ENCODE data around the gene PCNX4.
"Not testable (repeated sequence)": the region's sequence is repeated elsewhere in the genome, so short reads cannot be mapped to it uniquely, and the experiment has no call there.

The PCNX4 gene

GRCh38 chr14:60099855-60100254 lies 8.1 kb downstream of the PCNX4 start:
- not testable (repeated sequence) for H3K18ac ChIP-seq (ENCODE audit: low read length); H3K27ac ChIP-seq (replicated peaks; ENCODE audit: low read length); H3K14ac ChIP-seq (ENCODE audit: low read length); H4K8ac ChIP-seq (ENCODE audit: low read depth, low read length); H3K4me3 ChIP-seq (ENCODE audit: low read length in 2 of 2); H3K9ac ChIP-seq (ENCODE audit: low read depth, low read length, poor library complexity); H3K4ac ChIP-seq (ENCODE audit: low read length); H2BK5ac ChIP-seq (ENCODE audit: low read length); H2BK15ac ChIP-seq (ENCODE audit: low read length); H2BK120ac ChIP-seq (ENCODE audit: low read depth, low read length); H3K4me2 ChIP-seq (ENCODE audit: insufficient read depth, low read length, poor library complexity, severe bottlenecking); DNase-seq (ENCODE audit: low spot score); H3K27me3 ChIP-seq (ENCODE audit: control insufficient read depth in 3 of 3, insufficient read depth in 3 of 3, low read depth in 1 of 3, low read length in 3 of 3); H4K91ac ChIP-seq (ENCODE audit: low read depth, low read length, poor library complexity); H3K79me1 ChIP-seq (ENCODE audit: low read depth, low read length); H2AK5ac ChIP-seq (ENCODE audit: low read depth, low read length); H2AFZ ChIP-seq (ENCODE audit: low read length); H3K23ac ChIP-seq (ENCODE audit: low read depth, low read length, poor library complexity); H2BK12ac ChIP-seq (ENCODE audit: low read length); H3K4me1 ChIP-seq (ENCODE audit: control insufficient read depth in 2 of 2, insufficient read depth in 1 of 2, low read depth in 1 of 2, low read length in 2 of 2)
- no CpG with 5 or more reads among the region's 7 CpGs for WGBS, 2 donors (ENCODE audit: extremely low coverage in 2 of 2, insufficient read length in 2 of 2, insufficient replicate concordance in 1 of 2)
- H3K9me3 ChIP-seq (replicated peaks in 1 of 2; ENCODE audit: control insufficient read depth in 2 of 2, insufficient read depth in 1 of 2, low read depth in 1 of 2, low read length in 2 of 2) = peaks cover 0 to 19% of the 10 kb centered on the region in 2 donors
- H3K36me3 ChIP-seq (replicated peaks in 1 of 2; ENCODE audit: control insufficient read depth in 2 of 2, insufficient read depth in 2 of 2, low read length in 2 of 2) = peaks cover 2 to 39% of the 10 kb centered on the region in 2 donors

GRCh38 chr14:60101786-60102185 lies 10.1 kb downstream of the PCNX4 start:
- H2BK12ac ChIP-seq (ENCODE audit: low read length) = no peak overlapping the region
- no peak overlapping the region for H3K4ac ChIP-seq (ENCODE audit: low read length)
- no peak overlapping the region for H2BK120ac ChIP-seq (ENCODE audit: low read depth, low read length)
- WGBS, 2 donors (ENCODE audit: extremely low coverage in 2 of 2, insufficient read length in 2 of 2, insufficient replicate concordance in 1 of 2) = no CpG with 5 or more reads among the region's 1 CpG
- no peak overlapping the region for H3K18ac ChIP-seq (ENCODE audit: low read length)
- DNase-seq (ENCODE audit: low spot score) = no peak
- H3K23ac ChIP-seq (ENCODE audit: low read depth, low read length, poor library complexity) = no peak overlapping the region
- no peak overlapping the region for H2AK5ac ChIP-seq (ENCODE audit: low read depth, low read length)
- H2BK15ac ChIP-seq (ENCODE audit: low read length) = no peak overlapping the region
- H2AFZ ChIP-seq (ENCODE audit: low read length) = no peak overlapping the region
- H3K4me2 ChIP-seq (ENCODE audit: insufficient read depth, low read length, poor library complexity, severe bottlenecking) = no peak overlapping the region
- peaks cover 0 to 17% of the 10 kb centered on the region in 2 donors for H3K9me3 ChIP-seq (replicated peaks in 1 of 2; ENCODE audit: control insufficient read depth in 2 of 2, insufficient read depth in 1 of 2, low read depth in 1 of 2, low read length in 2 of 2)
- H4K91ac ChIP-seq (ENCODE audit: low read depth, low read length, poor library complexity) = no peak overlapping the region
- H3K4me1 ChIP-seq (ENCODE audit: control insufficient read depth in 2 of 2, insufficient read depth in 1 of 2, low read depth in 1 of 2, low read length in 2 of 2) = no peaks in the 10 kb centered on the region
- no peak overlapping the region for H3K14ac ChIP-seq (ENCODE audit: low read length)
- peaks cover 2 to 32% of the 10 kb centered on the region in 2 donors for H3K36me3 ChIP-seq (replicated peaks in 1 of 2; ENCODE audit: control insufficient read depth in 2 of 2, insufficient read depth in 2 of 2, low read length in 2 of 2)
- H2BK5ac ChIP-seq (ENCODE audit: low read length) = no peak overlapping the region
- H4K8ac ChIP-seq (ENCODE audit: low read depth, low read length) = no peak overlapping the region
- H3K27me3 ChIP-seq (ENCODE audit: control insufficient read depth in 3 of 3, insufficient read depth in 3 of 3, low read depth in 1 of 3, low read length in 3 of 3) = no peaks in the 10 kb centered on the region
- H3K4me3 ChIP-seq (ENCODE audit: low read length in 2 of 2) = no peak overlapping the region
- no peaks in the 10 kb centered on the region for H3K79me1 ChIP-seq (ENCODE audit: low read depth, low read length)
- no peak overlapping the region for H3K9ac ChIP-seq (ENCODE audit: low read depth, low read length, poor library complexity)
- no peak overlapping the region for H3K27ac ChIP-seq (replicated peaks; ENCODE audit: low read length)

- no peak for DNase-seq (ENCODE audit: low spot score)
- no peak overlapping the region for H3K9ac ChIP-seq (ENCODE audit: low read depth, low read length, poor library complexity)
- no peaks in the 10 kb centered on the region for H3K4me1 ChIP-seq (ENCODE audit: control insufficient read depth in 2 of 2, insufficient read depth in 1 of 2, low read depth in 1 of 2, low read length in 2 of 2)
- no peak overlapping the region for H2AFZ ChIP-seq (ENCODE audit: low read length)
- H3K4me3 ChIP-seq (ENCODE audit: low read length in 2 of 2) = no peak overlapping the region
- no peak overlapping the region for H3K4me2 ChIP-seq (ENCODE audit: insufficient read depth, low read length, poor library complexity, severe bottlenecking)
- no peak overlapping the region for H3K18ac ChIP-seq (ENCODE audit: low read length)
- no peak overlapping the region for H2AK5ac ChIP-seq (ENCODE audit: low read depth, low read length)
- H4K91ac ChIP-seq (ENCODE audit: low read depth, low read length, poor library complexity) = no peak overlapping the region
- no peak overlapping the region for H2BK5ac ChIP-seq (ENCODE audit: low read length)
- H2BK12ac ChIP-seq (ENCODE audit: low read length) = no peak overlapping the region
- peaks cover 0 to 29% of the 10 kb centered on the region in 2 donors for H3K36me3 ChIP-seq (replicated peaks in 1 of 2; ENCODE audit: control insufficient read depth in 2 of 2, insufficient read depth in 2 of 2, low read length in 2 of 2)
- no CpG with 5 or more reads among the region's 2 CpGs for WGBS, 2 donors (ENCODE audit: extremely low coverage in 2 of 2, insufficient read length in 2 of 2, insufficient replicate concordance in 1 of 2)
- no peak overlapping the region for H3K14ac ChIP-seq (ENCODE audit: low read length)
- H2BK120ac ChIP-seq (ENCODE audit: low read depth, low read length) = no peak overlapping the region
- H3K9me3 ChIP-seq (replicated peaks in 1 of 2; ENCODE audit: control insufficient read depth in 2 of 2, insufficient read depth in 1 of 2, low read depth in 1 of 2, low read length in 2 of 2) = peaks cover 0 to 13% of the 10 kb centered on the region in 2 donors
- H3K27ac ChIP-seq (replicated peaks; ENCODE audit: low read length) = no peak overlapping the region
- no peaks in the 10 kb centered on the region for H3K79me1 ChIP-seq (ENCODE audit: low read depth, low read length)
- no peak overlapping the region for H3K23ac ChIP-seq (ENCODE audit: low read depth, low read length, poor library complexity)
- H2BK15ac ChIP-seq (ENCODE audit: low read length) = no peak overlapping the region
- no peak overlapping the region for H4K8ac ChIP-seq (ENCODE audit: low read depth, low read length)
- H3K4ac ChIP-seq (ENCODE audit: low read length) = no peak overlapping the region
- no peaks in the 10 kb centered on the region for H3K27me3 ChIP-seq (ENCODE audit: control insufficient read depth in 3 of 3, insufficient read depth in 3 of 3, low read depth in 1 of 3, low read length in 3 of 3)
These were observed 10.7 kb downstream of the PCNX4 start for GRCh38 chr14:60102389-60102788.

GRCh38 chr14:60106339-60106738 lies 14.6 kb downstream of the PCNX4 start:
- H2BK15ac ChIP-seq (ENCODE audit: low read length) = no peak overlapping the region
- H3K14ac ChIP-seq (ENCODE audit: low read length) = no peak overlapping the region
- H2BK120ac ChIP-seq (ENCODE audit: low read depth, low read length) = no peak overlapping the region
- H3K4me1 ChIP-seq (ENCODE audit: control insufficient read depth in 2 of 2, insufficient read depth in 1 of 2, low read depth in 1 of 2, low read length in 2 of 2) = no peaks in the 10 kb centered on the region
- no peak overlapping the region for H3K4me2 ChIP-seq (ENCODE audit: insufficient read depth, low read length, poor library complexity, severe bottlenecking)
- H3K18ac ChIP-seq (ENCODE audit: low read length) = no peak overlapping the region
- peaks cover 0 to 25% of the 10 kb centered on the region in 2 donors for H3K9me3 ChIP-seq (replicated peaks in 1 of 2; ENCODE audit: control insufficient read depth in 2 of 2, insufficient read depth in 1 of 2, low read depth in 1 of 2, low read length in 2 of 2)
- no peaks in the 10 kb centered on the region for H3K79me1 ChIP-seq (ENCODE audit: low read depth, low read length)
- H3K36me3 ChIP-seq (replicated peaks in 1 of 2; ENCODE audit: control insufficient read depth in 2 of 2, insufficient read depth in 2 of 2, low read length in 2 of 2) = peaks cover 6 to 46% of the 10 kb centered on the region in 2 donors
- no peak overlapping the region for H4K8ac ChIP-seq (ENCODE audit: low read depth, low read length)
- no peak overlapping the region for H3K27ac ChIP-seq (replicated peaks; ENCODE audit: low read length)
- H3K23ac ChIP-seq (ENCODE audit: low read depth, low read length, poor library complexity) = no peak overlapping the region
- H2AK5ac ChIP-seq (ENCODE audit: low read depth, low read length) = no peak overlapping the region
- no peak overlapping the region for H3K4ac ChIP-seq (ENCODE audit: low read length)
- H2AFZ ChIP-seq (ENCODE audit: low read length) = no peak overlapping the region
- WGBS, 2 donors (ENCODE audit: extremely low coverage in 2 of 2, insufficient read length in 2 of 2, insufficient replicate concordance in 1 of 2) = no CpG with 5 or more reads among the region's 2 CpGs
- no peak overlapping the region for H3K4me3 ChIP-seq (ENCODE audit: low read length in 2 of 2)
- no peak overlapping the region for H2BK5ac ChIP-seq (ENCODE audit: low read length)
- DNase-seq (ENCODE audit: low spot score) = no peak
- no peak overlapping the region for H4K91ac ChIP-seq (ENCODE audit: low read depth, low read length, poor library complexity)
- no peak overlapping the region for H2BK12ac ChIP-seq (ENCODE audit: low read length)
- H3K27me3 ChIP-seq (ENCODE audit: control insufficient read depth in 3 of 3, insufficient read depth in 3 of 3, low read depth in 1 of 3, low read length in 3 of 3) = no peaks in the 10 kb centered on the region
- H3K9ac ChIP-seq (ENCODE audit: low read depth, low read length, poor library complexity) = no peak overlapping the region

Data from neuronal stem cell (in vitro differentiated cells).